Testis (tissue), 3 donors: Measurements from ENCODE around the gene TEX12. TPM values are rescaled to one million over a fixed set of nuclear protein-coding genes. Genes with fewer than 3 reads are reported as not detected.

Source experiments
- DNase-seq: peaks from one replicate; pipeline ENCODE4 v3.0.0-alpha.2; 2019
- H3K27ac ChIP-seq, 2 donors: fragments of 200-600 bp; sonication (generic); one replicate each; pipeline ENCODE4 v1.5.1; 2019
- H3K27me3 ChIP-seq: fragments of 200-600 bp; sonication (generic); one replicate; pipeline ENCODE4 v1.5.1; 2019
- H3K36me3 ChIP-seq: fragments of 200-600 bp; sonication (generic); one replicate; pipeline ENCODE4 v1.5.1; 2017; ENCODE audit warnings: low read depth; ENCODE audit errors: missing control alignments
- H3K4me1 ChIP-seq: fragments of 200-600 bp; sonication (generic); one replicate; pipeline ENCODE4 v1.5.1; 2019
- H3K4me3 ChIP-seq, 2 donors: fragments of 200-600 bp; sonication (generic); one replicate each; pipeline ENCODE4 v1.5.1; 2017 to 2019
- H3K9me3 ChIP-seq: fragments of 200-600 bp; sonication (generic); one replicate; pipeline ENCODE4 v1.5.1; 2017
- POLR2A ChIP-seq: fragments of 450-650 bp; IDR thresholded peaks from one replicate; pipeline ENCODE4 v1.6.1; 2017; ENCODE audit warnings: antibody characterized with exemption, mild to moderate bottlenecking, moderate library complexity
- WGBS, 2 donors: methylation state at CpG; one replicate each; pipeline ENCODE4 v1.1.5; 2018; 5-methylcytosine and 5-hydroxymethylcytosine counted together
- intact Hi-C: fragments of 100-400 bp; cut with DNase I; formaldehyde crosslinking; loops from one replicate; pipeline ENCODE4 v1.15.1; 2023; ENCODE audit warnings: low total_unique reads
- polyA plus RNA-seq: library from polyadenylated mRNA; stranded (reverse); fragments of 350-450 nt; fragmentation: Illumina TruSeq; extraction: RNeasy Lipid Tissue Mini Kit (QIAGEN cat#74804); gene quantifications from one replicate; pipeline ENCODE4 v1.2.3, GENCODE V29; 2014; ENCODE audit warnings: low read depth, low replicate concordance; ENCODE audit not compliant: insufficient read depth
- total RNA-seq, 2 donors: library from RNA; depleted of rRNA; stranded (reverse); fragments of >200 nt; gene quantifications; one replicate each; pipeline ENCODE4 v1.2.3, GENCODE V29; 2016
- TF ChIP-seq, protein P1 (sequence below), 3 experiments: fragments of 450-650 bp in 2 of 3; fragments of 200-600 bp in 1 of 3; sonication (generic) in 1 of 3; IDR thresholded peaks; one replicate each; pipeline ENCODE4 v1.5.1; 2016 to 2019; ENCODE audit warnings: antibody characterized with exemption in 3 of 3, mild to moderate bottlenecking in 2 of 3, moderate library complexity in 1 of 3

Gene TEX12
- total and polyA plus RNA-seq, 3 donors from 2014 or later: 6.3 to 21.8 (median 11.6) TPM

GRCh38 chr11:112210890-112211289 is 43.7 kb downstream of the TEX12 start:
- Histone ChIP-seq H3K4me3 (no peak overlapping the region), H3K36me3 (no peaks in the 10 kb centered on the region), H3K27ac (no peak overlapping the region), H3K27me3 (no peaks in the 10 kb centered on the region), H3K4me1 (no peaks in the 10 kb centered on the region), H3K9me3 (no peaks in the 10 kb centered on the region)
- TF ChIP-seq, protein P1, sequence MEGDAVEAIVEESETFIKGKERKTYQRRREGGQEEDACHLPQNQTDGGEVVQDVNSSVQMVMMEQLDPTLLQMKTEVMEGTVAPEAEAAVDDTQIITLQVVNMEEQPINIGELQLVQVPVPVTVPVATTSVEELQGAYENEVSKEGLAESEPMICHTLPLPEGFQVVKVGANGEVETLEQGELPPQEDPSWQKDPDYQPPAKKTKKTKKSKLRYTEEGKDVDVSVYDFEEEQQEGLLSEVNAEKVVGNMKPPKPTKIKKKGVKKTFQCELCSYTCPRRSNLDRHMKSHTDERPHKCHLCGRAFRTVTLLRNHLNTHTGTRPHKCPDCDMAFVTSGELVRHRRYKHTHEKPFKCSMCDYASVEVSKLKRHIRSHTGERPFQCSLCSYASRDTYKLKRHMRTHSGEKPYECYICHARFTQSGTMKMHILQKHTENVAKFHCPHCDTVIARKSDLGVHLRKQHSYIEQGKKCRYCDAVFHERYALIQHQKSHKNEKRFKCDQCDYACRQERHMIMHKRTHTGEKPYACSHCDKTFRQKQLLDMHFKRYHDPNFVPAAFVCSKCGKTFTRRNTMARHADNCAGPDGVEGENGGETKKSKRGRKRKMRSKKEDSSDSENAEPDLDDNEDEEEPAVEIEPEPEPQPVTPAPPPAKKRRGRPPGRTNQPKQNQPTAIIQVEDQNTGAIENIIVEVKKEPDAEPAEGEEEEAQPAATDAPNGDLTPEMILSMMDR (IDR thresholded peaks at IDR 0.05): no peak
- TF ChIP-seq POLR2A: no peak
- DNase-seq: no peak
- WGBS, 2 donors: 79 to 97% methylated on average over 1 of the region's 1 CpG
- intact Hi-C loops: no loop called here

DNA sequence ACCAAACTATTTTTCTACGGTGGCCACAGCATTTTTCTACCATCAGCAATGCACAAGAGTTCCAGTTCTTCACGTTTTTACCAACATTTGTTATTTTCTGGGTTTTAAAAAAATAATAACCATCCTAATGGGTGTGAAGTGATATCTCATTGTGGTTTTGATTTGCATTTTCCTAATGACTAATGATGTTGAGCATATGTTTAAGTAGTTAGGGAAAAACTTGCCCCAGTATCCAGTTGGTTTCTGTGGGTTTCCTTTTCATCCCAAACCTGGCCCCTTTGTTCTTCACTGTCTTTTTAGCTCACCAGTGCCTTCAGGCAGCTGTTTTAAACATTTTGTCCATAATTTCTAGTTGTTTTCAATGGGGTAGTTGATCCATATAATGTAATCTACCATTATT is 44.4 kb downstream of the TEX12 start:
- TF ChIP-seq, protein P1 (IDR thresholded peaks at IDR 0.05): no peak
- no peak for TF ChIP-seq POLR2A
- no peaks in the 10 kb centered on the region for H3K36me3 ChIP-seq
- no peaks in the 10 kb centered on the region for H3K9me3 ChIP-seq
- H3K4me1 ChIP-seq: no peaks in the 10 kb centered on the region
- intact Hi-C loops: no loop called here
- DNase-seq: no peak
- WGBS, 2 donors: 69 to 76% methylated on average over 2 of the region's 2 CpGs
- H3K4me3 ChIP-seq: no peak overlapping the region
- no peak overlapping the region for H3K27ac ChIP-seq
- no peaks in the 10 kb centered on the region for H3K27me3 ChIP-seq

DNA sequence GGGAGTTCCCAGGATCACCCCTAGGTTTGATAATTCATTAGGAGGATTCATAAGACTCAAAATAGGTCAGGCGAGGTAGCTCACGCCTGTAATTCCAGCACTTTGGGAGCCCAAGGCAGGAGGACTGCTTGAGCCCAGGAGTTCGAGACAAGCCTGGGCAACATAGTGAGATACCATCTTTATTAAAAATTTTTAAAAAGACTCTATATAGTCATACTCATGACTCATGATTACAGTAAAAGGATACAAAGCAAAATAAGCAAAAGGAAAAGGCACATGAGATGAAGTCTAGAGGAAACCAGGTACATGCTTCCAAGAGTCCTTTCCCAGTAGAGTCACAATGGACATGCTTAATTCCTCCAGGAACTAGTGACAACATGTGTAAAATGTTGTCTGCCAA is 45.1 kb downstream of the TEX12 start:
- TF ChIP-seq POLR2A: no peak
- no peak for DNase-seq
- H3K27ac ChIP-seq: no peak overlapping the region
- intact Hi-C loops: no loop called here
- H3K27me3 ChIP-seq: no peaks in the 10 kb centered on the region
- H3K36me3 ChIP-seq: no peaks in the 10 kb centered on the region
- no peaks in the 10 kb centered on the region for H3K9me3 ChIP-seq
- 83 to 98% methylated on average over 3 of the region's 3 CpGs for WGBS, 2 donors
- H3K4me1 ChIP-seq: no peaks in the 10 kb centered on the region
- no peak overlapping the region for H3K4me3 ChIP-seq

GRCh38 chr11:112212710-112213109 is 45.5 kb downstream of the TEX12 start:
- DNase-seq: peak; percentile 43
- Histone ChIP-seq H3K4me3 (no peak overlapping the region), H3K27me3 (no peaks in the 10 kb centered on the region)

GRCh38 chr11:112213753-112214152 is 46.6 kb downstream of the TEX12 start:
- Histone ChIP-seq H3K4me1 (no peaks in the 10 kb centered on the region), H3K4me3 (no peak overlapping the region), H3K27me3 (no peaks in the 10 kb centered on the region), H3K36me3 (no peaks in the 10 kb centered on the region), H3K27ac (no peak overlapping the region), H3K9me3 (no peaks in the 10 kb centered on the region)
- intact Hi-C loops: no loop called here
- 89 to 92% methylated on average over 4 of the region's 4 CpGs for WGBS, 2 donors
- DNase-seq: no peak
- TF ChIP-seq POLR2A: no peak
- TF ChIP-seq, protein P1 (IDR thresholded peaks at IDR 0.05): no peak

More at GRCh38 chr11:112212710-112213109, 45.5 kb downstream of the TEX12 start:
- Histone ChIP-seq H3K9me3 (no peaks in the 10 kb centered on the region), H3K4me1 (no peaks in the 10 kb centered on the region), H3K27ac (no peak overlapping the region), H3K36me3 (no peaks in the 10 kb centered on the region)
- intact Hi-C loops: no loop called here
- no peak for TF ChIP-seq POLR2A
- TF ChIP-seq, protein P1 (IDR thresholded peaks at IDR 0.05): no peak
